ENCODE measurements around the gene HPCAL1.

- TF ChIP-seq CTCF (IDR thresholded peaks at IDR 0.05) (no peak), POLR2A (IDR thresholded peaks at IDR 0.05) (no peak), POLR2AphosphoS5 (IDR thresholded peaks at IDR 0.05) (no peak)
Observed at GRCh38 chr2:10377052-10377746, 74.5 kb downstream of the HPCAL1 start.

Measured in prostate gland (tissue), 2 donors.